Cardiac muscle cell (in vitro differentiated cells and primary cell): ENCODE measurements around the gene TMA7B. TPM values are rescaled to one million over a fixed set of nuclear protein-coding genes. Genes with fewer than 3 reads are reported as not detected.

Source experiments
- DNase-seq, 2 donors: peaks; one replicate each; pipeline versions ENCODE4 v3.0.0 to v3.0.0-alpha.2; 2010 to 2017; ENCODE audit warnings: low read depth in 1 of 2, low spot score in 1 of 2
- H3K27ac ChIP-seq: fragments of 200-600 bp; sonication (generic); 2 replicates; pipeline ENCODE4 v1.5.1; 2016
- H3K27me3 ChIP-seq: fragments of 200-600 bp; sonication (generic); 2 replicates; pipeline ENCODE4 v1.6.0; 2016; ENCODE audit warnings: control low read depth
- H3K36me3 ChIP-seq: fragments of 200-600 bp; sonication (generic); 2 replicates; pipeline ENCODE4 v1.5.1; 2016; ENCODE audit warnings: control low read depth
- H3K4me1 ChIP-seq: fragments of 200-600 bp; sonication (generic); 2 replicates; pipeline ENCODE4 v1.8.1; 2017; ENCODE audit warnings: low read depth, mild to moderate bottlenecking, mixed run types
- H3K4me3 ChIP-seq: fragments of 200-600 bp; sonication (generic); 2 replicates; pipeline ENCODE4 v1.5.1; 2016; ENCODE audit warnings: mild to moderate bottlenecking
- H3K9me3 ChIP-seq: fragments of 200-600 bp; sonication (generic); 2 replicates; pipeline ENCODE4 v1.5.1; 2017; ENCODE audit warnings: low read depth, mild to moderate bottlenecking, control low read depth
- CTCF ChIP-seq: IDR thresholded peaks from 2 replicates; pipeline ENCODE4 v1.5.1; 2012; ENCODE audit warnings: low read depth, mild to moderate bottlenecking, low read length
- polyA plus RNA-seq: library from polyadenylated mRNA; unstranded; fragments of >200 nt; fragmentation: Nextera tagmentation; extraction: Ambion mirVana; gene quantifications from 2 replicates; pipeline ENCODE4 v1.2.1, GENCODE V29; 2016
- total RNA-seq: library from RNA; depleted of rRNA; stranded (reverse); fragments of >200 nt; gene quantifications from 2 replicates; pipeline ENCODE4 v1.2.3, GENCODE V29; 2016

TMA7B gene
- total and polyA plus RNA-seq, 2 experiments from 2014 or later = not detected

GRCh38 chr22:39933741-39934140 is 26.5 kb upstream of the TMA7B start:
- Histone ChIP-seq H3K4me1 (no peaks in the 10 kb centered on the region), H3K36me3 (no peaks in the 10 kb centered on the region), H3K9me3 (no peaks in the 10 kb centered on the region), H3K27me3 (no peaks in the 10 kb centered on the region), H3K4me3 (no peak overlapping the region), H3K27ac (no peak overlapping the region)
- TF ChIP-seq CTCF = no peak
- no peak for DNase-seq

GRCh38 chr22:39935116-39935515 is 25.1 kb upstream of the TMA7B start:
- TF ChIP-seq CTCF = no peak
- H3K36me3 ChIP-seq = no peaks in the 10 kb centered on the region
- H3K4me3 ChIP-seq = no peak overlapping the region
- no peaks in the 10 kb centered on the region for H3K27me3 ChIP-seq
- H3K4me1 ChIP-seq = no peaks in the 10 kb centered on the region
- no peak overlapping the region for H3K27ac ChIP-seq
- no peaks in the 10 kb centered on the region for H3K9me3 ChIP-seq
- no peak for DNase-seq

- Histone ChIP-seq H3K4me1 (no peaks in the 10 kb centered on the region), H3K36me3 (no peaks in the 10 kb centered on the region), H3K4me3 (no peak overlapping the region), H3K27me3 (no peaks in the 10 kb centered on the region), H3K9me3 (no peaks in the 10 kb centered on the region), H3K27ac (no peak overlapping the region)
- TF ChIP-seq CTCF = no peak
- no peak for DNase-seq
Observed at GRCh38 chr22:39935612-39936011, 24.6 kb upstream of the TMA7B start.

- H3K4me1 ChIP-seq = no peaks in the 10 kb centered on the region
- TF ChIP-seq CTCF = no peak
Observed at GRCh38 chr22:39936523-39937145, 23.6 kb upstream of the TMA7B start.

GRCh38 chr22:39937906-39938305 is 22.3 kb upstream of the TMA7B start:
- H3K36me3 ChIP-seq = no peaks in the 10 kb centered on the region
- H3K4me3 ChIP-seq = no peak overlapping the region
- no peak for TF ChIP-seq CTCF
- H3K9me3 ChIP-seq = no peaks in the 10 kb centered on the region
- DNase-seq = no peak
- H3K27me3 ChIP-seq = no peaks in the 10 kb centered on the region
- H3K4me1 ChIP-seq = no peaks in the 10 kb centered on the region
- no peak overlapping the region for H3K27ac ChIP-seq

More at GRCh38 chr22:39936523-39937145, 23.6 kb upstream of the TMA7B start:
- Histone ChIP-seq H3K27ac (no peak overlapping the region), H3K9me3 (no peaks in the 10 kb centered on the region), H3K4me3 (no peak overlapping the region), H3K27me3 (no peaks in the 10 kb centered on the region), H3K36me3 (no peaks in the 10 kb centered on the region)
- no peak for DNase-seq
